ENCODE measurements around the gene NFKB2. TPM values are rescaled to one million over a fixed set of nuclear protein-coding genes. Genes with fewer than 3 reads are reported as not detected.

NFKB2 gene
- total RNA-seq, 6 experiments from 2014 or later: 7.5 to 46.0 (median 19.4) TPM

GRCh38 chr10:102434394-102435132 lies 39.1 kb downstream of the NFKB2 start:
- ATAC-seq (peak in 1 of 4 donors; percentile 43), DNase-seq (no peak)
- H3K9me3 ChIP-seq: no peaks in the 10 kb centered on the region
- intact Hi-C loops (cut with DNase I): no loop called here
- H3K27me3 ChIP-seq: no peaks in the 10 kb centered on the region
- no peak overlapping the region for H3K4me3 ChIP-seq
- 31% methylated on average over 9 of the region's 9 CpGs for WGBS (ENCODE audit: insufficient coverage, low coverage, low lambda C conversion rate, missing lambda C conversion rate)
- peak overlapping the region in 1 of 3 donors; percentile 54 for H3K27ac ChIP-seq
- no peaks in the 10 kb centered on the region for H3K36me3 ChIP-seq
- TF ChIP-seq POLR2A (IDR thresholded peaks at IDR 0.05): no peak
- TF ChIP-seq, protein P1, sequence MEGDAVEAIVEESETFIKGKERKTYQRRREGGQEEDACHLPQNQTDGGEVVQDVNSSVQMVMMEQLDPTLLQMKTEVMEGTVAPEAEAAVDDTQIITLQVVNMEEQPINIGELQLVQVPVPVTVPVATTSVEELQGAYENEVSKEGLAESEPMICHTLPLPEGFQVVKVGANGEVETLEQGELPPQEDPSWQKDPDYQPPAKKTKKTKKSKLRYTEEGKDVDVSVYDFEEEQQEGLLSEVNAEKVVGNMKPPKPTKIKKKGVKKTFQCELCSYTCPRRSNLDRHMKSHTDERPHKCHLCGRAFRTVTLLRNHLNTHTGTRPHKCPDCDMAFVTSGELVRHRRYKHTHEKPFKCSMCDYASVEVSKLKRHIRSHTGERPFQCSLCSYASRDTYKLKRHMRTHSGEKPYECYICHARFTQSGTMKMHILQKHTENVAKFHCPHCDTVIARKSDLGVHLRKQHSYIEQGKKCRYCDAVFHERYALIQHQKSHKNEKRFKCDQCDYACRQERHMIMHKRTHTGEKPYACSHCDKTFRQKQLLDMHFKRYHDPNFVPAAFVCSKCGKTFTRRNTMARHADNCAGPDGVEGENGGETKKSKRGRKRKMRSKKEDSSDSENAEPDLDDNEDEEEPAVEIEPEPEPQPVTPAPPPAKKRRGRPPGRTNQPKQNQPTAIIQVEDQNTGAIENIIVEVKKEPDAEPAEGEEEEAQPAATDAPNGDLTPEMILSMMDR (IDR thresholded peaks at IDR 0.05): no peak
- H3K4me1 ChIP-seq: peaks cover 0 to 18% (median 5%) of the 10 kb centered on the region in 4 donors

GRCh38 chr10:102435133-102435497 lies 39.6 kb downstream of the NFKB2 start:
- TF ChIP-seq, protein P1 (IDR thresholded peaks at IDR 0.05): no peak
- no peak for TF ChIP-seq POLR2A (IDR thresholded peaks at IDR 0.05)
- Histone ChIP-seq H3K4me1 (peaks cover 0 to 18% (median 5%) of the 10 kb centered on the region in 4 donors), H3K9me3 (no peaks in the 10 kb centered on the region), H3K36me3 (no peaks in the 10 kb centered on the region), H3K27me3 (no peaks in the 10 kb centered on the region), H3K27ac (peak overlapping the region in 1 of 3 donors; percentile 54), H3K4me3 (peak overlapping the region in 2 of 3 donors; percentile 43 to 51)
- no peak for DNase-seq
- intact Hi-C loops (cut with DNase I): no loop called here
- ATAC-seq: no peak
- WGBS (ENCODE audit: insufficient coverage, low coverage, low lambda C conversion rate, missing lambda C conversion rate): 54% methylated on average over 2 of the region's 5 CpGs

DNA sequence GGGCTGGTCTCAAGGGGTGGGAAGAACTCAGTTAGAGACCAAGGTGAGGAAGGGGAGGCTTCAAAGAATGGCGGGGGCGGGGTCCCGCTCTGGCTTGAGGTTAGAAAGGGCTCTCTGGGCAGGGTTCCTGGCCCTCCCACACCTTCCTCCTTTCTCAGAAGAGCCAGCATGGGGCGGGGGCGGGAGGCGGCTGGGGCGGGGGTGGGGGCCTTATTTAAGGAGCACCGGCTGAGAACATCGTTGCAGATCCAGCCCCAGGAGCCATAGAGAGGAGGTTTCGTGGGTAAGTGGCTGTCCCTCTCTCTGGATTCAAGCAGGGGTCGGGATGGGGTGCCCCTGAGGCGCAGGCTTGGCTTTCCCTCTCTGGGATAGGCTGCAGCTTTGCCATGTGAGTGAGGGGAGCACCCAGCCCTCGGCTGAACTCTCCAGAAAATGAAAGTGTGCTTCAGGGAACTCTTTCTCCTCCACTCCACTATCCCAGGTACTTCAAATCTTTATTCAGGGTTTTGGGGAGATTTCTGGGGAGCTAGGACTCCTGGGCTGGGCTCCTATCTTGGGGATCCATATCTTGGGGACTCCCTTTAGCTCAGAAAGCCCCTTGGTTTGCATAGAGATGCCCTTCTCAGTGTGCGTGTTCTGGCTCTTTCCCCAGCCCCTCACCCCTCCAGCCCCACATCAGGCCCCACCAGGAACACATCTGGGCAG lies 40.2 kb downstream of the NFKB2 start:
- Histone ChIP-seq H3K4me1 (peaks cover 0 to 18% (median 5%) of the 10 kb centered on the region in 4 donors), H3K27ac (peak overlapping the region; percentile 5 to 54 (median 33)), H3K4me3 (peak overlapping the region; percentile 43 to 51 (median 43)), H3K9me3 (no peaks in the 10 kb centered on the region), H3K36me3 (no peaks in the 10 kb centered on the region), H3K27me3 (no peaks in the 10 kb centered on the region)
- no peak for TF ChIP-seq POLR2A (IDR thresholded peaks at IDR 0.05)
- TF ChIP-seq, protein P1 (IDR thresholded peaks at IDR 0.05): no peak
- DNase-seq: peak in 1 of 3 donors; percentile 45
- ATAC-seq: peak; percentile 8 to 33 (median 24)
- 14% methylated on average over 4 of the region's 14 CpGs for WGBS (ENCODE audit: insufficient coverage, low coverage, low lambda C conversion rate, missing lambda C conversion rate)
- intact Hi-C loops (cut with DNase I): no loop called here

DNA sequence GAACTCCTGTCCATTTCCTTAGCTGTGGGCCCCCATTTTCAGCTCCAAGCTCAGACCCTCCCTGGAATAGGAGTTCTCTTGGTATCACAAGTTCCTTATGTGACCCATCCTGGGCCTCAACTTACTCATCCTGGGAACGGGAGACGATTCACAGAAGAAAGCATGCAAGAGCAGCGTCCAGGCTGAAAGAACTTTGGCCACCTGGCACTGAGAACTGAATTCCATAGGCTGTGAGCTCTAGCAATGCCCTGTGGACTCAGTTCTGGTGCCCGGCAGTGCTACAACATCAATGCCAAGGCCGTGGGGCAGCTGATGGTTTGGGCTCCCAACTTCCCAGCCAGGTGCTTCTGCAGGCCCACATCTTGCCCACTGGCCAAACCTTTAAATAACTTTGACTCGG lies 40.8 kb downstream of the NFKB2 start:
- H3K4me1 ChIP-seq: peaks cover 0 to 18% (median 5%) of the 10 kb centered on the region in 4 donors
- ATAC-seq (peak; percentile 60 to 81 (median 78)), DNase-seq (peak; percentile 65 to 85 (median 82))
- H3K4me3 ChIP-seq: peak overlapping the region; percentile 43 to 51 (median 43)
- no peaks in the 10 kb centered on the region for H3K27me3 ChIP-seq
- H3K27ac ChIP-seq: peak overlapping the region in 2 of 3 donors; percentile 5 to 33
- peak; percentile 10 for TF ChIP-seq POLR2A (IDR thresholded peaks at IDR 0.05)
- TF ChIP-seq, protein P1 (IDR thresholded peaks at IDR 0.05): no peak
- H3K36me3 ChIP-seq: no peaks in the 10 kb centered on the region
- H3K9me3 ChIP-seq: no peaks in the 10 kb centered on the region
- WGBS (ENCODE audit: insufficient coverage, low coverage, low lambda C conversion rate, missing lambda C conversion rate): 17% methylated on average over 4 of the region's 6 CpGs
- intact Hi-C loops (cut with DNase I): no loop called here
